GM23338 (cell line): ENCODE data around the gene TMEM53.

Source experiments
- POLR2AphosphoS5 ChIP-seq: IDR thresholded peaks from 2 replicates; pipeline ENCODE4 v1.6.1; 2016; ENCODE audit warnings: antibody characterized with exemption, low read depth
- TF ChIP-seq, protein P1 (sequence below), 2 experiments: fragments of 200-600 bp in 1 of 2; sonication (generic) in 1 of 2; conservative IDR thresholded peaks; 2 replicates each; pipeline versions ENCODE4 v1.5.1 to v1.6.1; 2016 to 2017; ENCODE audit warnings: antibody characterized with exemption in 2 of 2, low read depth in 2 of 2, mild to moderate bottlenecking in 2 of 2, moderate library complexity in 1 of 2
- TF ChIP-seq, protein P2 (sequence below): IDR thresholded peaks from one replicate; pipeline ENCODE4 v1.6.1; 2018; ENCODE audit warnings: antibody characterized with exemption; ENCODE audit not compliant: unreplicated experiment

DNA sequence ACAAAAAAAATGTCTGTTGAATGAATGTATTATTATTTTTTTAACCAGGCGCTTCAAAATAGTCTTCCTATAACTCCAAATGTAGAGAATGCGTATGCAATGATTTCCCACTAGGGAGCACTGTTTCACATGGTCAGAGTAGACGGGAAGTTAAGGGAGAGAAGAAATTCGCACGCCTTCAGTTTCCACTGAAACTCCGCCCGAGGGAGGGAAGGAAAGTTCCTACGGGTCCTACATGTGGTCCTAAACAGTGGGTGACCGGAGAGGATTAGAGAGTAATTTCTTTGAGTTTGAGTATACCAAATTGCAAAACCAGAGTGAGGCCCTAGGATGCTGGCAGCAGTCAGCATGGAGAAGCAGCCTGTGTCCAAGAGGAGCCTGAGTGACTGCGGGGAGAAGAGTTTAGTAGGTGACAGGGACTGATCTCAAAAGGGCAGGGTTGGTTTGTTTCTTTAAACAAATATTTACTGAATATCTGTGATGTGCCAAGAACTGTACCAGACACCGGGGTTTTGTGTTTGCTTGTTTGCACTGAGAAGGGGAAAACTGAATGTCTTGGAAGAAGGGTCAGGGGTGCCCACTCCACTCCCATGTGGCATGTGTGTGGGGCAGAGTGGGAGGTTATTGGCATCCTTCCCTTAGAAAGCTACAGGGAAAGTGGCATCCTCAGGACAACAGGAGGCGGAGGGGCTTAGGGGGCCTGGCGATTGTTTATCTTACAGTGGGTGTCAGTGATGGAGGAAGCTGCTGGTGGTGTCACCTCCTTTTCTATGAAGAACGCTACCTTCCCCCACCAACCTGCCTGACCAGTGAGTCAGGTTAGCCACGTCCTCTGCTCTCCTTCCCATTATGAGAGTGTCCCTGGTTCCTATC is 33.9 kb upstream of the TMEM53 start:
- TF ChIP-seq, protein P1, sequence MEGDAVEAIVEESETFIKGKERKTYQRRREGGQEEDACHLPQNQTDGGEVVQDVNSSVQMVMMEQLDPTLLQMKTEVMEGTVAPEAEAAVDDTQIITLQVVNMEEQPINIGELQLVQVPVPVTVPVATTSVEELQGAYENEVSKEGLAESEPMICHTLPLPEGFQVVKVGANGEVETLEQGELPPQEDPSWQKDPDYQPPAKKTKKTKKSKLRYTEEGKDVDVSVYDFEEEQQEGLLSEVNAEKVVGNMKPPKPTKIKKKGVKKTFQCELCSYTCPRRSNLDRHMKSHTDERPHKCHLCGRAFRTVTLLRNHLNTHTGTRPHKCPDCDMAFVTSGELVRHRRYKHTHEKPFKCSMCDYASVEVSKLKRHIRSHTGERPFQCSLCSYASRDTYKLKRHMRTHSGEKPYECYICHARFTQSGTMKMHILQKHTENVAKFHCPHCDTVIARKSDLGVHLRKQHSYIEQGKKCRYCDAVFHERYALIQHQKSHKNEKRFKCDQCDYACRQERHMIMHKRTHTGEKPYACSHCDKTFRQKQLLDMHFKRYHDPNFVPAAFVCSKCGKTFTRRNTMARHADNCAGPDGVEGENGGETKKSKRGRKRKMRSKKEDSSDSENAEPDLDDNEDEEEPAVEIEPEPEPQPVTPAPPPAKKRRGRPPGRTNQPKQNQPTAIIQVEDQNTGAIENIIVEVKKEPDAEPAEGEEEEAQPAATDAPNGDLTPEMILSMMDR (conservative IDR thresholded peaks at IDR 0.05; ENCODE audit: low read depth in 2 of 2) = peak; percentile 80 to 86
- TF ChIP-seq POLR2AphosphoS5 = no peak
- TF ChIP-seq, protein P2, sequence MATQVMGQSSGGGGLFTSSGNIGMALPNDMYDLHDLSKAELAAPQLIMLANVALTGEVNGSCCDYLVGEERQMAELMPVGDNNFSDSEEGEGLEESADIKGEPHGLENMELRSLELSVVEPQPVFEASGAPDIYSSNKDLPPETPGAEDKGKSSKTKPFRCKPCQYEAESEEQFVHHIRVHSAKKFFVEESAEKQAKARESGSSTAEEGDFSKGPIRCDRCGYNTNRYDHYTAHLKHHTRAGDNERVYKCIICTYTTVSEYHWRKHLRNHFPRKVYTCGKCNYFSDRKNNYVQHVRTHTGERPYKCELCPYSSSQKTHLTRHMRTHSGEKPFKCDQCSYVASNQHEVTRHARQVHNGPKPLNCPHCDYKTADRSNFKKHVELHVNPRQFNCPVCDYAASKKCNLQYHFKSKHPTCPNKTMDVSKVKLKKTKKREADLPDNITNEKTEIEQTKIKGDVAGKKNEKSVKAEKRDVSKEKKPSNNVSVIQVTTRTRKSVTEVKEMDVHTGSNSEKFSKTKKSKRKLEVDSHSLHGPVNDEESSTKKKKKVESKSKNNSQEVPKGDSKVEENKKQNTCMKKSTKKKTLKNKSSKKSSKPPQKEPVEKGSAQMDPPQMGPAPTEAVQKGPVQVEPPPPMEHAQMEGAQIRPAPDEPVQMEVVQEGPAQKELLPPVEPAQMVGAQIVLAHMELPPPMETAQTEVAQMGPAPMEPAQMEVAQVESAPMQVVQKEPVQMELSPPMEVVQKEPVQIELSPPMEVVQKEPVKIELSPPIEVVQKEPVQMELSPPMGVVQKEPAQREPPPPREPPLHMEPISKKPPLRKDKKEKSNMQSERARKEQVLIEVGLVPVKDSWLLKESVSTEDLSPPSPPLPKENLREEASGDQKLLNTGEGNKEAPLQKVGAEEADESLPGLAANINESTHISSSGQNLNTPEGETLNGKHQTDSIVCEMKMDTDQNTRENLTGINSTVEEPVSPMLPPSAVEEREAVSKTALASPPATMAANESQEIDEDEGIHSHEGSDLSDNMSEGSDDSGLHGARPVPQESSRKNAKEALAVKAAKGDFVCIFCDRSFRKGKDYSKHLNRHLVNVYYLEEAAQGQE = no peak
